Gastrocnemius medialis (tissue), 4 donors: ENCODE measurements around the gene CALM1. TPM values are rescaled to one million over a fixed set of nuclear protein-coding genes. Genes with fewer than 3 reads are reported as not detected.

Experiments used
- ATAC-seq, 2 donors: fragments of 150-250 bp; one replicate each; pipeline ENCODE4 v1.9.1; 2016
- DNase-seq, 2 donors: peaks; one replicate each; pipeline ENCODE4 v3.0.0-alpha.2; 2019
- H3K27ac ChIP-seq, 4 donors: fragments of 200-600 bp; sonication (generic); 1 replicate in 1 of 4; 2 replicates in 3 of 4; pipeline ENCODE4 v1.5.1; 2016 to 2018; ENCODE audit warnings: mild to moderate bottlenecking in 2 of 4, moderate library complexity in 1 of 4
- H3K27me3 ChIP-seq, 3 donors: fragments of 200-600 bp; sonication (generic) in 2 of 3; 1 replicate in 1 of 3; 2 replicates in 2 of 3; pipeline versions ENCODE4 v1.5.1 to v1.6.0; 2016 to 2019; ENCODE audit warnings: mild to moderate bottlenecking in 1 of 3, moderate library complexity in 1 of 3
- H3K36me3 ChIP-seq, 2 donors: fragments of 200-600 bp; sonication (generic) in 1 of 2; one replicate each; pipeline ENCODE4 v1.5.1; 2017 to 2018
- H3K4me1 ChIP-seq, 2 donors: fragments of 200-600 bp; sonication (generic) in 1 of 2; one replicate each; pipeline ENCODE4 v1.5.1; 2016 to 2017; ENCODE audit warnings: mild to moderate bottlenecking in 2 of 2
- H3K4me3 ChIP-seq, 4 donors: fragments of 200-600 bp; sonication (generic) in 3 of 4; 1 replicate in 1 of 4; 2 replicates in 3 of 4; pipeline ENCODE4 v1.5.1; 2016 to 2019; ENCODE audit warnings: mild to moderate bottlenecking in 2 of 4
- H3K9me3 ChIP-seq, 3 donors: fragments of 200-600 bp; sonication (generic) in 2 of 3; 1 replicate in 1 of 3; 2 replicates in 2 of 3; pipeline ENCODE4 v1.5.1; 2016 to 2019
- POLR2A ChIP-seq, 2 donors: fragments of 450-650 bp; IDR thresholded peaks; one replicate each; pipeline ENCODE4 v1.6.1; 2017; ENCODE audit warnings: antibody characterized with exemption in 2 of 2, mild to moderate bottlenecking in 2 of 2, moderate library complexity in 2 of 2
- in situ Hi-C, 4 donors: fragments of 200-750 bp; cut with MboI; loops; one replicate each; pipeline versions ENCODE4 v1.15.0 to v1.8.0; 2017; ENCODE audit warnings: low sequenced_read_pairs in 4 of 4
- intact Hi-C: fragments of 100-400 bp; cut with DNase I; formaldehyde crosslinking; loops from one replicate; pipeline ENCODE4 v1.15.1; 2023; ENCODE audit warnings: low total_unique reads
- total RNA-seq, 4 donors: library from RNA; depleted of rRNA; stranded (reverse); fragments of >200 nt; gene quantifications; one replicate each; pipeline versions ENCODE4 v1.1.0 to v1.2.3, GENCODE V29; 2016
- TF ChIP-seq, protein P1 (sequence below), 5 experiments: fragments of 450-650 bp in 3 of 5; fragments of 200-600 bp in 2 of 5; sonication (generic) in 2 of 5; IDR thresholded peaks in 4 of 5; conservative IDR thresholded peaks in 1 of 5; 1 replicate in 4 of 5; 2 replicates in 1 of 5; pipeline ENCODE4 v1.5.1; 2016 to 2019; ENCODE audit warnings: antibody characterized with exemption in 5 of 5, mild to moderate bottlenecking in 3 of 5, moderate library complexity in 3 of 5

Gene CALM1
- total RNA-seq, 4 donors from 2014 or later, result 466 to 1,278 (median 1,009) TPM

DNA sequence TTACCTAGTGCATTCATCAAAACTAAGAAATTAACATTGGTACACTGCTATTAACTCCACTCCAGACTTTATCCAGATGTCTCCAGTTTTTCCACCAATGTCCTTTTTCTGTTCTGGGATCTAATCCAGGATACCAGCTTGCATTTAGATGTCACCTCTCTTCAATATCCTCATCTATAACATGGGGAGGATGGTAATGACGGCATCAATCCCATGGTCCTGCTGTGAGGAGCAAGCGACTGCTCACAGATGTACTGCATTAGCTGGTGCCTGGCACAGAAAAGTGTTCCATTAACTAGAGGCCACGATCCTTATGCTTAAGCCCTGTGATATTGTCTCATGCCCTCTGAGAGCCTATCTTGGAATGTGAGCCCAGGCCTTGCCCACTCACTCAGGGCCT, 53.8 kb downstream of the CALM1 start:
- intact Hi-C loops (no loop called here), in situ Hi-C loops (no loop called here)

DNA sequence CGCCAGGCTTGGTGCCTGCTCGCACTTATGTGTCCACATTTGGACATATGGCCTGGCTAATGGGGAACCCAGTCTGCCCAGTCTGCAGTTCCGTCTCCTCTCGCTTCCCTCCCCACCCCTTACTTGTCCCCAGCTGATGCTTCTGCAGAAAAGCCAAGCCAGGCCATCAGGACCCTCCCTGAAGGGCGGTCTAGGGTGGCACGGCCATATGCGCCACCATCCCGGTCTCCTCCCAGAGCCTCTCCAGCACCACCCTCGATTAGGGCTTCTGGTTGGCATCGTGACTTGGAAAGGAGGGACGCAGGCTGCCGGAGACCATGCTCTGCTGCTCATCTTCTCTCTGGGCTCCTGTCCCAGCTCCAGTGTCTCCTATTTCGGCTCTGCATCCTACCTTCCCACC, 54.6 kb downstream of the CALM1 start:
- DNase-seq (no peak), ATAC-seq (no peak)
- H3K27me3 ChIP-seq, result no peaks in the 10 kb centered on the region
- H3K4me1 ChIP-seq, result no peaks in the 10 kb centered on the region
- in situ Hi-C loops, result no loop called here
- H3K4me3 ChIP-seq, result no peak overlapping the region
- no peak for TF ChIP-seq POLR2A (IDR thresholded peaks at IDR 0.05)
- TF ChIP-seq, protein P1, sequence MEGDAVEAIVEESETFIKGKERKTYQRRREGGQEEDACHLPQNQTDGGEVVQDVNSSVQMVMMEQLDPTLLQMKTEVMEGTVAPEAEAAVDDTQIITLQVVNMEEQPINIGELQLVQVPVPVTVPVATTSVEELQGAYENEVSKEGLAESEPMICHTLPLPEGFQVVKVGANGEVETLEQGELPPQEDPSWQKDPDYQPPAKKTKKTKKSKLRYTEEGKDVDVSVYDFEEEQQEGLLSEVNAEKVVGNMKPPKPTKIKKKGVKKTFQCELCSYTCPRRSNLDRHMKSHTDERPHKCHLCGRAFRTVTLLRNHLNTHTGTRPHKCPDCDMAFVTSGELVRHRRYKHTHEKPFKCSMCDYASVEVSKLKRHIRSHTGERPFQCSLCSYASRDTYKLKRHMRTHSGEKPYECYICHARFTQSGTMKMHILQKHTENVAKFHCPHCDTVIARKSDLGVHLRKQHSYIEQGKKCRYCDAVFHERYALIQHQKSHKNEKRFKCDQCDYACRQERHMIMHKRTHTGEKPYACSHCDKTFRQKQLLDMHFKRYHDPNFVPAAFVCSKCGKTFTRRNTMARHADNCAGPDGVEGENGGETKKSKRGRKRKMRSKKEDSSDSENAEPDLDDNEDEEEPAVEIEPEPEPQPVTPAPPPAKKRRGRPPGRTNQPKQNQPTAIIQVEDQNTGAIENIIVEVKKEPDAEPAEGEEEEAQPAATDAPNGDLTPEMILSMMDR (IDR thresholded peaks at IDR 0.05 in 4 of 5, conservative IDR thresholded peaks at IDR 0.05 in 1 of 5), result no peak
- no peaks in the 10 kb centered on the region for H3K9me3 ChIP-seq
- H3K27ac ChIP-seq, result no peak overlapping the region
- intact Hi-C loops, result no loop called here
- no peaks in the 10 kb centered on the region for H3K36me3 ChIP-seq

More for the DNA sequence above, 53.8 kb downstream of the CALM1 start:
- no peak overlapping the region for H3K27ac ChIP-seq
- TF ChIP-seq, protein P1 (IDR thresholded peaks at IDR 0.05 in 4 of 5, conservative IDR thresholded peaks at IDR 0.05 in 1 of 5), result no peak
- TF ChIP-seq POLR2A (IDR thresholded peaks at IDR 0.05), result no peak
- no peaks in the 10 kb centered on the region for H3K36me3 ChIP-seq
- DNase-seq, result no peak
- no peaks in the 10 kb centered on the region for H3K4me1 ChIP-seq
- H3K4me3 ChIP-seq, result no peak overlapping the region
- no peaks in the 10 kb centered on the region for H3K9me3 ChIP-seq
- H3K27me3 ChIP-seq, result no peaks in the 10 kb centered on the region
- ATAC-seq, result no peak

GRCh38 chr14:90451961-90452360, 55.1 kb downstream of the CALM1 start:
- Histone ChIP-seq H3K36me3 (no peaks in the 10 kb centered on the region), H3K4me1 (no peaks in the 10 kb centered on the region), H3K27me3 (no peaks in the 10 kb centered on the region), H3K27ac (no peak overlapping the region), H3K4me3 (no peak overlapping the region), H3K9me3 (no peaks in the 10 kb centered on the region)
- TF ChIP-seq, protein P1 (IDR thresholded peaks at IDR 0.05 in 4 of 5, conservative IDR thresholded peaks at IDR 0.05 in 1 of 5), result no peak
- no peak for TF ChIP-seq POLR2A (IDR thresholded peaks at IDR 0.05)
- intact Hi-C loops (no loop called here), in situ Hi-C loops (no loop called here)
- no peak for ATAC-seq
- DNase-seq, result no peak

DNA sequence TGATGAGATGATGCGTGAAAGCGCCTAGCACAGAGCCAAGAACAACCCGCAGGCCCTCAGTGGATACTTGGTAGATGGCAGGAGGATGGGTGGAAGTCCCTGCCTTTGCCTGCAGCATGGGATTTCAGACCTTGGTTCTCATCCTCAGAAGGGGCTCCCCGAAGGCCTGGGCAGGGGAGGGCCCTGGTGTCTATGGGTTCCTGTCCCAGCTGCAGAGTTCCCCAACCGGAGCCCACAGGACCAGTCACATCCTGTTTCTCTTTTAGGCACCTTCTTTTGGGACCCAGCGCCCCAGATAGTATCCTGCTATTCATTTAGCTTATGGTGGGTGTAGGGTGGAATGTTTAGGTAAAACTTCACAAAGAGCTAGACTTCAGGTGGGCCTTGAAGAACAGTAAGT, 55.5 kb downstream of the CALM1 start:
- Histone ChIP-seq H3K27me3 (no peaks in the 10 kb centered on the region), H3K9me3 (no peaks in the 10 kb centered on the region), H3K4me1 (no peaks in the 10 kb centered on the region), H3K4me3 (no peak overlapping the region), H3K27ac (no peak overlapping the region), H3K36me3 (no peaks in the 10 kb centered on the region)
- intact Hi-C loops, result no loop called here
- in situ Hi-C loops, result no loop called here
- no peak for TF ChIP-seq POLR2A (IDR thresholded peaks at IDR 0.05)
- TF ChIP-seq, protein P1 (IDR thresholded peaks at IDR 0.05 in 4 of 5, conservative IDR thresholded peaks at IDR 0.05 in 1 of 5), result no peak
- DNase-seq (no peak), ATAC-seq (no peak)

- no peak overlapping the region for H3K4me3 ChIP-seq
- intact Hi-C loops (no loop called here), in situ Hi-C loops (no loop called here)
- TF ChIP-seq POLR2A (IDR thresholded peaks at IDR 0.05), result no peak
- TF ChIP-seq, protein P1 (IDR thresholded peaks at IDR 0.05 in 4 of 5, conservative IDR thresholded peaks at IDR 0.05 in 1 of 5), result no peak
- ATAC-seq (peak in 1 of 2 donors; percentile 18), DNase-seq (no peak)
- no peaks in the 10 kb centered on the region for H3K36me3 ChIP-seq
- no peaks in the 10 kb centered on the region for H3K9me3 ChIP-seq
- no peaks in the 10 kb centered on the region for H3K4me1 ChIP-seq
- no peaks in the 10 kb centered on the region for H3K27me3 ChIP-seq
- peak overlapping the region; percentile 27 to 66 (median 40) for H3K27ac ChIP-seq
Observed at GRCh38 chr14:90453401-90453951, 56.6 kb downstream of the CALM1 start.
